Measurements from ENCODE around the gene KRTAP2-3. TPM values are rescaled to one million over a fixed set of nuclear protein-coding genes. Genes with fewer than 3 reads are reported as not detected.
"Not testable (repeated sequence)": the region's sequence is repeated elsewhere in the genome, so short reads cannot be mapped to it uniquely, and the experiment has no call there.

KRTAP2-3 gene
- total RNA-seq, 2 donors from 2014 or later = not detected

DNA sequence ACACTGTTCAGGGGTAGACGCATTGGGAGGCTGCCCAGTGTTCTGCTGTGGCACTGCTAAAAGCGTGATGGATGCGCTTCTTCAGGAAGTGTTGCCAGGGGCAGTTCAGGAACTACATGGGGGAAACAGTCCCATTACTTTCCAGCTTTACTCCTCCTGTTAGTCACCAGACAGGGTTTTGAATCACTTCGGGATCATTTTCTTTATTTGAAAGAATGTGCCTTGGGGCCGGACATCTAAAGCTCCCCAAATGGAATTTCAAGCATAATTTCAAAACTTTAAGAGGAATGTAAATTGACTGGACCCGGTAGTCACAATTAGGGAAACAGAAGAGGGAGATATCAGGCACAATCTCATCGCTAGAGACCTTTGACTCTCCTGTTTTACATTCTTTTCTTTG lies 11.5 kb downstream of the KRTAP2-3 start:
- TF ChIP-seq, protein P1, sequence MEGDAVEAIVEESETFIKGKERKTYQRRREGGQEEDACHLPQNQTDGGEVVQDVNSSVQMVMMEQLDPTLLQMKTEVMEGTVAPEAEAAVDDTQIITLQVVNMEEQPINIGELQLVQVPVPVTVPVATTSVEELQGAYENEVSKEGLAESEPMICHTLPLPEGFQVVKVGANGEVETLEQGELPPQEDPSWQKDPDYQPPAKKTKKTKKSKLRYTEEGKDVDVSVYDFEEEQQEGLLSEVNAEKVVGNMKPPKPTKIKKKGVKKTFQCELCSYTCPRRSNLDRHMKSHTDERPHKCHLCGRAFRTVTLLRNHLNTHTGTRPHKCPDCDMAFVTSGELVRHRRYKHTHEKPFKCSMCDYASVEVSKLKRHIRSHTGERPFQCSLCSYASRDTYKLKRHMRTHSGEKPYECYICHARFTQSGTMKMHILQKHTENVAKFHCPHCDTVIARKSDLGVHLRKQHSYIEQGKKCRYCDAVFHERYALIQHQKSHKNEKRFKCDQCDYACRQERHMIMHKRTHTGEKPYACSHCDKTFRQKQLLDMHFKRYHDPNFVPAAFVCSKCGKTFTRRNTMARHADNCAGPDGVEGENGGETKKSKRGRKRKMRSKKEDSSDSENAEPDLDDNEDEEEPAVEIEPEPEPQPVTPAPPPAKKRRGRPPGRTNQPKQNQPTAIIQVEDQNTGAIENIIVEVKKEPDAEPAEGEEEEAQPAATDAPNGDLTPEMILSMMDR (IDR thresholded peaks at IDR 0.05) = no peak
- Histone ChIP-seq H3K9me3 (peaks cover 0 to 4% of the 10 kb centered on the region in 2 donors), H3K27me3 (no peaks in the 10 kb centered on the region), H3K4me1 (no peaks in the 10 kb centered on the region), H3K36me3 (no peaks in the 10 kb centered on the region), H3K27ac (no peak overlapping the region), H3K4me3 (no peak overlapping the region)
- no peak for DNase-seq (ENCODE audit: low spot score)

DNA sequence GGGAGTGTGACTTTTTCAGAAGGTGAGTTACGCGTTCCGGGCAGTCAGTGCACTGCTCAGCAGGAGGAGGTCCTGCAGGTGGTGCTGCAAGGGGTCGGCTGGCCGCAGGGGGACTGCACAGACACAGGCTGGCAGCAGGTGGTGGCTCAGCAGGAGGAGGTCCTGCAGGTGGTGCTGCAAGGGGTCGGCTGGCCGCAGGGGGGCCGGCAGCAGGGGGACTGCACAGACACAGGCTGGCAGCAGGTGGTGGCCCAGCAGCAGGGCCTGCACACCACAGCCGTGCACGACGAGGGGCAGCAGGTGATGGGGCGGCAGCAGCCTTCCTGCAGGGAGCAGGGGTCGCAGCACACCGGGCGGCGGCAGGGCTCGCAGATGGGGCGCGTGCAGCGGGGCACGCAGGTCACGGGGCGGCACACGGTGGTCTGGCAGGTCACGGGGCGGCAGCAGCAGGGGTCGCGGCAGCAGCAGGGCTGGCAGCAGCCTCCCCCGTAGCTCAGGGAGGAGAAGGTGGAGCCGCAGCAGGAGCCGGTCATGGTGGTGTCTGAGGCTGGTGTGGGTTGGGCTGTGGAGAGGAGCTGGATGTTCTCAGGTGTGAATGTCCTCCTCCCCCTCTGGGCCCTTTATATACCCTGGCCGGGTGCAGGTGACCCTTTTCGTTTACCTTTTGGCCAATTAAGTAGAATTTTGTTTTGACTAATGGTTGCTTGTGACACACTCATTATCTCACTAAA lies 13.0 kb downstream of the KRTAP2-3 start, which contains the start of gene KRTAP2-1:
Gene KRTAP2-1, minus strand, starts transcription at position 582 of the 731 bp plus-strand sequence. Its CDS starts 49 bp downstream, at position 533.
- DNase-seq (ENCODE audit: low spot score); H3K36me3 ChIP-seq; H3K4me3 ChIP-seq; H3K27me3 ChIP-seq; H3K9me3 ChIP-seq; H3K4me1 ChIP-seq; H3K27ac ChIP-seq: not testable (repeated sequence)

DNA sequence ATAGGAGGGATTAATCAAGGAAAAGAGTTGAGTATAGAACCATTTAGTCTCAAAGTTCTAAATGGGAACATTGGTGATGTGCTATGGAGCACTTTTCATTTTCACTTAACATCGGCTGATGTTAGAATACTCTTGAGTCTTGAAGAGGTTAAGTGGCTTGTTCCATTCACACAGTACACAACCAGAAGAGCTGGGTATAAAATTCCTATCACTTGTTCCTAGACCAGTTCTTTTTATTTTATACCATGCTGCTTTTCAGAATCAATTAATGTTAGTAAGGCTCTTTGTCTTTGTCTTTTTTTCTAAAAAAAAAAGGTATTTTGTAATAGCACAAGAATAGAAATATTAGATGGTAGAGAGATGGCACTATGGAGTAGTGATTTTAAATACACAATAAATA lies 17.0 kb downstream of the KRTAP2-3 start:
- H3K27ac ChIP-seq = no peak overlapping the region
- no peaks in the 10 kb centered on the region for H3K36me3 ChIP-seq
- TF ChIP-seq, protein P1 (IDR thresholded peaks at IDR 0.05) = no peak
- no peak for DNase-seq (ENCODE audit: low spot score)
- H3K4me3 ChIP-seq = no peak overlapping the region
- no peaks in the 10 kb centered on the region for H3K27me3 ChIP-seq
- no peaks in the 10 kb centered on the region for H3K9me3 ChIP-seq
- no peaks in the 10 kb centered on the region for H3K4me1 ChIP-seq

DNA sequence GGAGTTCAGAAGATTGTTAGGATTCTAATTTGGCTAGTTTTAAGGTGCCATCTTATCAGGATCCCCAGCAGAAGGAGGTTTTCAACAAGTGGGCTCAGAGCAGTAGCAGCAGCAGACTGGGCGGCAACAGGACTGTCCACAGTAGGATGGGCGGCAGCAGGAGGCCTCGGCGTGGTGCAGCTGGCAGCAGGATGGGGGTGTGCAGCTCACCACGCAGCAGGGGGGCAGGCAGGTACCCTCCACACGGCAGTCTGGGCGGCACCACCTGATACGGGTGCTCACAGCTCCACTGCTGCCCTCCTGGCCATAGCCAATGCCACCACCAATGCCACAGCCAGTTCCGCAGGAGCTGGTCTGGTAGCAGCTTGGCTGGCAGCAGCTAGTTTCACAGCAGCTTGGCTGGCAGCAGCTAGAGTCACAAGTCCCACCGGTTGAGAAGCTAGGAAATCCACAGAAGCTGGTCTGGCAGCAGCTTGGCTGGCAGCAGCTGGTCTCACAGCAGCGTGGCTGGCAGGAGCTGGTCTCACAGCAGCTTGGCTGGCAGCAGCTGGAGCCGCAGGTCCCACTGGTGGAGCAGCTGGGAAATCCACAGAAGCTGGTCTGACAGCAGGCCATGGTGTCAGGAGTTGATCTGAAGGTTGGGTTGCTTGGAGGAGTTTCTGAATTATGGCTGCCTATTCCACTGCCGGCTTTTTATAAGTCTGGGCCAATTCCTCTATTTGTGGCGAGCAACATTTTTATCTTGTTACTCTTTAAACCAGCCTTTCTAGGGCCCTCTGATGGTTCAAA lies 18.9 kb downstream of the KRTAP2-3 start, which contains the start of gene KRTAP1-1:
Gene KRTAP1-1, minus strand, starts transcription at position 668 of the 789 bp plus-strand sequence. Its CDS starts 53 bp downstream, at position 615.
- not testable (repeated sequence) for H3K27me3 ChIP-seq; DNase-seq (ENCODE audit: low spot score); H3K27ac ChIP-seq; H3K4me1 ChIP-seq; H3K4me3 ChIP-seq; H3K9me3 ChIP-seq; H3K36me3 ChIP-seq

DNA sequence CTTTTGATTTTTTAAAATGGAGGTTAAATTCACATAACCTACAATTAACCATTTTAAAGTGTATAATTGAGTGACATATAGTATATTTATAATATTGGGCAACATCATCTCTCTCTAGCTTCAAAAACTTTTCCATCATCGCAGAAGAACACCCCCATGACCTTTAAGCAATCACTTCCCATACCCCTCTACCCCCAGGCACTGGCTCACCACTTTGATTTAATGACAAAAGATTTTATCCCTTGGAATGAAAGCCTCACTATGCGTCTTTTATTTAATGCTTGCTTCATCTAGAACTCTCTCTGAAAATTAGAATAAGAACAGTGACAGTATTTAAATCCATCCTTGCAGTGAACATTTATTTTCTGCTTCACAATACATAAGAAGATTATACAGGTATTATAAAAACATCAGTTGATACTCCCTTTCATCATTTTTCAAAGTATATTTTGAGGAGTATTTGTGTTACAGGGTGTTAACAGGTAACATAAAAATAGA lies 22.0 kb downstream of the KRTAP2-3 start:
- Histone ChIP-seq H3K36me3 (no peaks in the 10 kb centered on the region), H3K4me1 (no peaks in the 10 kb centered on the region), H3K4me3 (no peak overlapping the region), H3K27me3 (no peaks in the 10 kb centered on the region), H3K27ac (no peak overlapping the region), H3K9me3 (no peaks in the 10 kb centered on the region)
- no peak for DNase-seq (ENCODE audit: low spot score)
- TF ChIP-seq, protein P1 (IDR thresholded peaks at IDR 0.05) = no peak

DNA sequence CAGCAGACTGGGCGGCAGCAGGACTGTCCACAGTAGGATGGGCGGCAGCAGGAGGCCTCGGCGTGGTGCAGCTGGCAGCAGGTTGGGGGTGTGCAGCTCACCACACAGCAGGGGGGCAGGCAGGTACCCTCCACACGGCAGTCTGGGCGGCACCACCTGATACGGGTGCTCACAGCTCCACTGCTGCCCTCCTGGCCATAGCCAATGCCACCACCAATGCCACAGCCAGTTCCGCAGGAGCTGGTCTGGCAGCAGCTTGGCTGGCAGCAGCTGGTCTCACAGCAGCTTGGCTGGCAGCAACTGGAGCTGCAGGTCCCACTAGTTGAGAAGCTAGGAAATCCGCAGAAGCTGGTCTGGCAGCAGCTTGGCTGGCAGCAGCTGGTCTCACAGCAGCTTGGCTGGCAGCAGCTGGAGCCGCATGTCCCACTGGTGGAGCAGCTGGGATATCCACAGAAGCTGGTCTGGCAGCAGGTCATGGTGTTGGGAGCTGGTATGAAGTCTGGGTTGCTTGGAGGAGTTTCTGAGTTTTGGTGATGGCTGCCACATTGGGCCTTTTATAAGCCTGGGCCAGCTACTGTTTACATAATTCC lies 25.5 kb downstream of the KRTAP2-3 start, which contains the start of gene KRTAP1-3:
Gene KRTAP1-3, minus strand, starts transcription at position 529 of the 590 bp plus-strand sequence. Its CDS starts 53 bp downstream, at position 476.
- H3K4me3 ChIP-seq; H3K4me1 ChIP-seq; H3K36me3 ChIP-seq; DNase-seq (ENCODE audit: low spot score); H3K27ac ChIP-seq; H3K27me3 ChIP-seq; H3K9me3 ChIP-seq: not testable (repeated sequence)
